Caco-2 (cell line): ENCODE measurements around the gene SLC46A2. TPM values are rescaled to one million over a fixed set of nuclear protein-coding genes. Genes with fewer than 3 reads are reported as not detected.

ENCODE experiments used
- BruUV-seq: library from RNA; stranded (reverse); fragments of 400-500 nt; replicated peaks from 2 replicates; lab custom pipeline; 2021; lab: Mats Ljungman, UMichigan
- CTCF ChIA-PET: fragments of 300-600 bp; sonication (Branson Sonifier 250); formaldehyde crosslinking; loops from one replicate; lab custom pipeline; 2022; ENCODE audit warnings: antibody characterized with exemption; lab: Charles Lee
- POLR2A ChIA-PET: fragments of 300-600 bp; sonication (Branson Sonifier 250); formaldehyde crosslinking; loops from one replicate; lab custom pipeline; 2022; ENCODE audit warnings: antibody characterized with exemption; lab: Charles Lee
- DNase-seq, 2 experiments: peaks; one replicate each; pipeline versions ENCODE4 v3.0.0 to v3.0.0-alpha.2; 2020 to 2022
- H3K27me3 ChIP-seq: replicated peaks from 2 replicates; pipeline ENCODE4 v1.6.0; 2011; ENCODE audit warnings: low read length; ENCODE audit not compliant: control insufficient read depth, insufficient read depth
- H3K36me3 ChIP-seq: 2 replicates; pipeline ENCODE4 v1.5.1; 2011; ENCODE audit warnings: low read length; ENCODE audit not compliant: control insufficient read depth, insufficient read depth
- H3K4me1 ChIP-seq: fragments of 250-450 bp; sonication (Bioruptor Pico); 2 replicates; pipeline ENCODE4 v1.5.1; 2020; ENCODE audit warnings: mild to moderate bottlenecking
- H3K4me3 ChIP-seq: 2 replicates; pipeline ENCODE4 v1.5.1; 2011; ENCODE audit warnings: low read depth, mild to moderate bottlenecking, control low read depth, low read length
- H3K9me3 ChIP-seq: fragments of 250-450 bp; sonication (Bioruptor Pico); 2 replicates; pipeline ENCODE4 v1.5.1; 2020; ENCODE audit warnings: mild to moderate bottlenecking, moderate library complexity
- H3K27ac Mint-ChIP-seq: one replicate; pipeline ENCODE4 v1.8.0; 2022; ENCODE audit warnings: mixed read lengths; ENCODE audit not compliant: unreplicated experiment
- H3K27me3 Mint-ChIP-seq: one replicate; pipeline ENCODE4 v1.8.0; 2022; ENCODE audit warnings: mixed read lengths; ENCODE audit not compliant: insufficient read depth, unreplicated experiment
- H3K36me3 Mint-ChIP-seq: one replicate; pipeline ENCODE4 v1.8.0; 2022; ENCODE audit warnings: mild to moderate bottlenecking, mixed read lengths; ENCODE audit not compliant: insufficient read depth, unreplicated experiment
- H3K4me1 Mint-ChIP-seq: one replicate; pipeline ENCODE4 v1.8.0; 2022; ENCODE audit warnings: low read depth, mixed read lengths; ENCODE audit not compliant: unreplicated experiment
- H3K4me3 Mint-ChIP-seq: one replicate; pipeline ENCODE4 v1.8.0; 2022; ENCODE audit warnings: mild to moderate bottlenecking, moderate library complexity, mixed read lengths; ENCODE audit not compliant: unreplicated experiment
- H3K9me3 Mint-ChIP-seq: one replicate; pipeline ENCODE4 v1.8.0; 2022; ENCODE audit warnings: mixed read lengths; ENCODE audit not compliant: unreplicated experiment
- CTCF ChIP-seq, 2 experiments: fragments of 200-600 bp in 1 of 2; IDR thresholded peaks; 1 replicate in 1 of 2; 2 replicates in 1 of 2; pipeline versions ENCODE4 v1.5.1 to v1.8.0; 2011 to 2022; ENCODE audit warnings: antibody characterized with exemption in 1 of 2, control low read depth in 1 of 2, inconsistent platforms in 1 of 2, low read depth in 1 of 2, low read length in 1 of 2, mild to moderate bottlenecking in 1 of 2, moderate library complexity in 1 of 2; ENCODE audit not compliant: insufficient read depth in 1 of 2, severe bottlenecking in 1 of 2, unreplicated experiment in 1 of 2
- intact Hi-C: fragments of 100-400 bp; cut with micrococcal nuclease; formaldehyde crosslinking; loops from one replicate; pipeline ENCODE4 v1.10.0; 2022; ENCODE audit not compliant: unreplicated experiment
- total RNA-seq: library from RNA; stranded (reverse); gene quantifications from 2 replicates; pipeline ENCODE4 v1.2.3, GENCODE V29; 2022

Gene SLC46A2
- total RNA-seq, 1 experiment from 2014 or later = not detected

GRCh38 chr9:112856843-112857242 is 33.8 kb downstream of the SLC46A2 start:
- no peaks in the 10 kb centered on the region for H3K4me1 ChIP-seq
- TF ChIP-seq CTCF (IDR thresholded peaks at IDR 0.05; ENCODE audit: insufficient read depth in 1 of 2, low read depth in 1 of 2, low read length in 1 of 2, severe bottlenecking in 1 of 2, unreplicated experiment in 1 of 2) = no peak
- no peaks in the 10 kb centered on the region for H3K4me1 Mint-ChIP-seq
- H3K36me3 Mint-ChIP-seq = peaks cover 16% of the 10 kb centered on the region
- no peak overlapping the region for H3K4me3 Mint-ChIP-seq
- BruUV-seq = no TSS peak
- intact Hi-C loops = no loop called here
- ChIA-PET POLR2A (no interaction called here), CTCF (interaction anchor here (1.0 kb wide), 1 partner anchor 46 kb away, joined by 5 read pairs; no protein-coding TSS in a partner anchor)
- no peaks in the 10 kb centered on the region for H3K9me3 ChIP-seq
- no peaks in the 10 kb centered on the region; the same call in 1 of the 2 replicates for H3K36me3 ChIP-seq
- H3K4me3 ChIP-seq = no peak overlapping the region
- no peaks in the 10 kb centered on the region for H3K9me3 Mint-ChIP-seq
- no peak for DNase-seq
- no peaks in the 10 kb centered on the region for H3K27me3 ChIP-seq
- H3K27me3 Mint-ChIP-seq = no peaks in the 10 kb centered on the region
- no peak overlapping the region for H3K27ac Mint-ChIP-seq

GRCh38 chr9:112856200-112856599 is 34.5 kb downstream of the SLC46A2 start:
- no peaks in the 10 kb centered on the region for H3K4me1 ChIP-seq
- Mint-ChIP-seq H3K9me3 (no peaks in the 10 kb centered on the region), H3K27me3 (no peaks in the 10 kb centered on the region), H3K4me3 (no peak overlapping the region), H3K4me1 (no peaks in the 10 kb centered on the region), H3K36me3 (peaks cover 22% of the 10 kb centered on the region), H3K27ac (no peak overlapping the region)
- intact Hi-C loops = no loop called here
- no peak overlapping the region for H3K4me3 ChIP-seq
- DNase-seq = no peak
- no peaks in the 10 kb centered on the region for H3K9me3 ChIP-seq
- ChIA-PET CTCF (interaction anchor here (0.9 kb wide), 1 partner anchor 71 kb away, joined by 4 read pairs; no protein-coding TSS in a partner anchor), POLR2A (no interaction called here)
- H3K27me3 ChIP-seq = no peaks in the 10 kb centered on the region
- no TSS peak for BruUV-seq
- TF ChIP-seq CTCF (IDR thresholded peaks at IDR 0.05; ENCODE audit: insufficient read depth in 1 of 2, low read depth in 1 of 2, low read length in 1 of 2, severe bottlenecking in 1 of 2, unreplicated experiment in 1 of 2) = no peak
- no peaks in the 10 kb centered on the region; the same call in 1 of the 2 replicates for H3K36me3 ChIP-seq

- Mint-ChIP-seq H3K4me3 (no peak overlapping the region), H3K36me3 (peaks cover 22% of the 10 kb centered on the region), H3K4me1 (no peaks in the 10 kb centered on the region), H3K9me3 (no peaks in the 10 kb centered on the region), H3K27me3 (no peaks in the 10 kb centered on the region), H3K27ac (no peak overlapping the region)
- no peaks in the 10 kb centered on the region for H3K27me3 ChIP-seq
- ChIA-PET CTCF (no interaction called here), POLR2A (no interaction called here)
- BruUV-seq = no TSS peak
- intact Hi-C loops = no loop called here
- H3K4me3 ChIP-seq = no peak overlapping the region
- no peaks in the 10 kb centered on the region for H3K9me3 ChIP-seq
- peaks cover 2% of the 10 kb centered on the region for H3K36me3 ChIP-seq
- TF ChIP-seq CTCF (IDR thresholded peaks at IDR 0.05; ENCODE audit: insufficient read depth in 1 of 2, low read depth in 1 of 2, low read length in 1 of 2, severe bottlenecking in 1 of 2, unreplicated experiment in 1 of 2) = no peak
- DNase-seq = peak in 1 of 2 experiments; percentile 8
- no peaks in the 10 kb centered on the region for H3K4me1 ChIP-seq
These were observed 36.0 kb downstream of the SLC46A2 start for GRCh38 chr9:112854657-112855056.
